ENCODE results near the gene FOXP1. TPM values are rescaled to one million over a fixed set of nuclear protein-coding genes. Genes with fewer than 3 reads are reported as not detected.

Gene FOXP1
- total and polyA plus RNA-seq, 2 of the 13 experiments (the other 11 are each of a cell fraction or from before 2014, with no cell fraction given), result 40.4 to 59.0 TPM

- no peak for TF ChIP-seq PRPF4 (IDR thresholded peaks at IDR 0.05; ENCODE audit: low read depth, low read length, poor library complexity, severe bottlenecking)
- TF ChIP-seq ZNF550 (CRISPR knock-in tag; IDR thresholded peaks at IDR 0.05; ENCODE audit: borderline replicate concordance), result no peak
- no peak for TF ChIP-seq ZNF598 (CRISPR knock-in tag; IDR thresholded peaks at IDR 0.05; ENCODE audit: borderline replicate concordance)
- TF ChIP-seq JARID2 (CRISPR knock-in tag; IDR thresholded peaks at IDR 0.05; ENCODE audit: insufficient replicate concordance), result no peak
- no peak for TF ChIP-seq DMTF1 (CRISPR knock-in tag; IDR thresholded peaks at IDR 0.05)
- TF ChIP-seq EHMT2 (IDR thresholded peaks at IDR 0.05; ENCODE audit: borderline replicate concordance, low read depth, low read length), result no peak
- TF ChIP-seq ZXDC (CRISPR knock-in tag; IDR thresholded peaks at IDR 0.05), result no peak
- TF ChIP-seq ZFYVE20 (CRISPR knock-in tag; IDR thresholded peaks at IDR 0.05; ENCODE audit: borderline replicate concordance, low read depth), result no peak
- TF ChIP-seq ZNF142 (CRISPR knock-in tag; IDR thresholded peaks at IDR 0.05), result no peak
- TF ChIP-seq FOXA3 (CRISPR knock-in tag; IDR thresholded peaks at IDR 0.05), result peak; percentile 37
- no peak for TF ChIP-seq ZNF547 (CRISPR knock-in tag; IDR thresholded peaks at IDR 0.05)
- TF ChIP-seq ZBTB4 (CRISPR knock-in tag; IDR thresholded peaks at IDR 0.05; ENCODE audit: borderline replicate concordance), result no peak
Measured at GRCh38 chr3:71254281-71255057, 329.1 kb downstream of the FOXP1 start (continued).
